Epidermal melanocyte (primary cell): Measurements from ENCODE around the gene IL17B.
"Not testable (repeated sequence)": the region's sequence is repeated elsewhere in the genome, so short reads cannot be mapped to it uniquely, and the experiment has no call there.

Experiments used
- DNase-seq: peaks from one replicate; pipeline ENCODE4 v3.0.0; 2011; ENCODE audit warnings: low spot score; ENCODE audit not compliant: insufficient read length

IL17B gene

DNA sequence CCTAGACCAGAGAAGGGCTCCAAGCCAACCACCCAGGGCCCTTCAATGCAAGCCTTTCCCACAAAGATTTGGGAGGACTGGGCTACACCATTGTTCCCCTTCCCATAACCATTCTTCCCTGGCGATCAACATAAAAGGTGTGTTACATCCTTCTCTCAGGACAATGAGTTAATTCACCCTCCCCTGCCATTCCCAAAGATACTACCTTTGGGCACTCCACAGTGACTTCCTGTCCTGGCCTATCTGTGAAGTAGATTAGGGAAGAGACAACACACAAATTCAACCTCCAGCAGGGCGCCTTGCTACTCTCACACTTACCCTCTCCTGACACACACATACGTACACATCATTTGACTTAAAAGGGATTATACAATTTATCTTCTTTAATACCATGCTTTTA lies 23.2 kb upstream of the IL17B start:
- DNase-seq, result no peak

DNA sequence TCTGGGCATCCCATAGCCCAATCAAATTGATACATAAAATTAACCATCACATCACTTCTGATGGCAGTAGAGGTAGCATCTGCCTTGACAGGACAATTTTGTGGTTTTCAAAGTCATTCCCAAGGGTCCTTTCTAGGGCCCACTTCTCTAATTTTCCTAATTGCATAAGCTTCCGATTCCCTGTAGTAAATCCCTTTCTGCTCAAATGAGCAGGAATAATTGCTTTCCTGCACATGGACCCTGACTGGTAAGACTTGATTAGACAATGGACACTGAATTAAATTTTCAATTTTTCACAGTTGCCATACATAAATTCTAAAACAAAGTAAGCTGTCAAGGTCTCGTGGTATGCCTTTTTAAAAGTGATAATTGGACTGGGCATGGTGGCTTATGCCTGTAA lies 22.0 kb upstream of the IL17B start:
- no peak for DNase-seq

DNA sequence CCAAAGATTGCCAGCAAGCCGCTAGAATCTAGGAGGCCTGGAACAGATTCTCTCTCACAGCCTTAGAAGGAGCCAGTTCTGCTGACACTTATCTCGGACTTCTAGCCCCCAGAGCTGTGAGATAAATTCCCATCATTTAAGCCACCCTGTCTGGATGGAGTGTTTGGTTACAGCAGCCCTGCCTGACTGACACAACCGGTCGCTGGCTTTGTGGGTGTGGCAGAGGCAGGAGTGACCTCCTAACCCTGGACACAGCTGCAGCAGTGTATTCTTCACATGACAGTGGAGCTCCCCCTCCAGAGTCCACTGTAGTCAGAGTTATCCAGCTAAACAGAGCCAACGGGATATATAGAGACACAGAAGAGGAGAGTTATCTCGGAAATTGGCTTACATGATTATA lies 21.2 kb upstream of the IL17B start:
- DNase-seq, result no peak

DNA sequence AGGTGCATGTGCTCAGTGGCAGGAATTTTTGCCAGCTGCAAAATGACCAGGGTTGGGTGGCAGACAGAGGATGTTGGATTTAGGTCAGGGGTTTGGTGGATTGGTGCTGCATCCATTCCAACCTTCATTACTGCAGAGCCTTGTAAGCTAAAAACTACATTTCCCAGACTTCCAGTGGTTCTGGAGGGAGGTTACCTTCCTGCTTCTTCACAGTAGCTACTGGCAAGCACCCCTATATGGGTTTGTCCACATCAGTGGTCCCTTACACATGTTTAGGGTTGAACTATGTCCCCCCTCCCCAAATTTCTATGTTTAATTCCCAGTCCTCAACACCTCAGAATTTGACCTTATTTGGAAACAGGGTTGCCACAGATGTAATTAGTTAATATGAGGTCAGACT lies 20.7 kb upstream of the IL17B start:
- no peak for DNase-seq

DNA sequence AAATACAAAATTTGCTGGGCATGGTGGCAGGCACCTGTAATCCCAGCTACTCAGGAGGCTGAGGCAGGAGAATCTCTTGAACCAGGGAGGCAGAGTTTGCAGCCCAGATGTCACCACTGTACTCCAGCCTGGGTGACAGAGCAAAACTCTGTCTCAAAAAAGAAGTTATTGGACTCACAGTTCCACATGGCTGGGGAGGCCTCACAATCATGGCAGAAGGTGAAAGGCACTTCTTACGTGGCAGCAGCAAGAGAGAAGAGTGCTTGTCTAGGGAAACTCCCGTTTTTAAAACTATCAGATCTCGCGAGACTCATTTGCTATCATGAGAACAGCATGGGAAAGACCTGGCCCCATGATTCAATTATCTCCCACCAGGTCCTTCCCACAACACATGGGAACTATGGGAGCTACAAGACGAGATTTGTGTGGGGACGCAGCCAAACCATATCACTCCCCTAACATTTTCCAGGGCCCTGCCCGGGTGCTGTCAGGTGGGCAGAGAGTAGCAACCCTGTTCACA lies 19.7 kb upstream of the IL17B start:
- not testable (repeated sequence) for DNase-seq

DNA sequence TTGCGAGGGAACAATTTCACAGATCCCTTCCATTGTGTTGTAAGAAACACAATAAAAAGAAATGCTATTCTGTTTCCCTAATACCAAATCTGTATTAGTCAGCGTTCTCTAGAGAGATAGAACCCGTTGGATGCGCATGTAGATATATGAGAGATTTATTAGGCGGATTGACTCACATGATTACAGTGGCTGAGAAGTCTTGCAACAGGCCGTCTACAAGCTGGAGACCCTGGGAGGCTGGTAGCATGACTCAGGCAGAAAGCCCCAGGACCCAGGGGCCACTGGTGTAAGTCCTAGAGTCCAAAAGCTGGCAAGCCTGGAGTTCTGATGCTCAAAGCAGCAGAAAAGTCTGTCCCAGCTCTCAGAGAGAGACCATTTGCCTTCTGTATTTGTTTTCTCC lies 18.4 kb upstream of the IL17B start:
- DNase-seq, result no peak

DNA sequence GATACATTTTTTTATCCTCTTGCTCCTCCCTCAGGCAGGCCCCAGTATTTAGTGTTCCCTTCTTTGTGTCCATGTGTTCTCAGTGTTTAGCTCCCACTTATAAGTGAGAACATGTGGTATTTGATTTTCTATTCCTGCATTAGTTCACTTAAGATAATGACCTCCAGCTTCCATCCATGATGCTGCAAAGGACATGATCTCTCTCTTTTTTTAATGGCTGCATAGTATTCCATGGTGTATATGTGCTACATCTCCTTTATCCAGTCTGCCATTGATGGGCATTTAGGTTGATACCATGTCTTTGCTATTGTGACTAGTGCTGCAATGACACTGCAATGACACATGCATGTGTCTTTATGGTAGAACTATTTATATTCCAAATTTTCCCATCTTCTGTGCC lies 15.9 kb upstream of the IL17B start:
- not testable (repeated sequence) for DNase-seq

DNA sequence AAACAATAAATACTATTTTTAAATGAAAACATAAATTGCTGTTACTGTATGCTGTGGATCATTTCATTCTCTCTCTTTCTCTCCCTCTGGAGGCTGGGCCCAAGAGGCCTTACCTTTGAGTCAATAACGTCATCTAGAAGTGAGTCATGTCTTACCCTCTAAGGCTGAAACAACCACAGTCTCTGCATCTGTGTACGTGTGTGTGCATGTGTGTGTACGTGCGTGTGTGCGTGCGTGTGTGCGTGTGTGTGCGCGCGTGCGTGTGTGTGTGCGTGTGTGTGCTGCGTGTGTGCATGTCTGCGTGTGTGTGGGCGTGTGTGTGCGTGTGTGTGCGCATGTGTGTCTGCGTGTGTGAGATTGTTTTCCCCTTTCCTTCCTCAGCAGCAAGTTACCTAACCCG lies 13.6 kb upstream of the IL17B start:
- DNase-seq, result no peak

DNA sequence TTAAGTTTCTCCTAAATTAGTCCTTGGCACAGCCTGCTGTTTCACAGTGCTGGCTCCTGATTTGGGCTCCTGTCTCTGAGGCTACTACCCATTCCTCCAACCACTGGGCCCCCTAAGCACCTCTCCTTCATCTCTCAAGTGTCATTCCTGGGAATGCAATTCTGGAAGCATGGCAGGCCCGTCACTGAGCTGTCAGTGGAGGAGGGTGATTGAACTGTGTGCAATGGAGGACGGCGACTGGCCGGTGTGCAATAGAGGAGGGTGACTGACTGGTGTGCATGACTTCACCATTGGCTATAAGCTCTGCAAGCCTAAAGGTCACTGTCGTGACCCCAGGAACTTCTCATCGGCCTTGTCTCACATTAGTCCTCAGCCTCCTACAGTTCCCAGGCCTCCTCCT lies 12.4 kb upstream of the IL17B start:
- DNase-seq, result no peak

DNA sequence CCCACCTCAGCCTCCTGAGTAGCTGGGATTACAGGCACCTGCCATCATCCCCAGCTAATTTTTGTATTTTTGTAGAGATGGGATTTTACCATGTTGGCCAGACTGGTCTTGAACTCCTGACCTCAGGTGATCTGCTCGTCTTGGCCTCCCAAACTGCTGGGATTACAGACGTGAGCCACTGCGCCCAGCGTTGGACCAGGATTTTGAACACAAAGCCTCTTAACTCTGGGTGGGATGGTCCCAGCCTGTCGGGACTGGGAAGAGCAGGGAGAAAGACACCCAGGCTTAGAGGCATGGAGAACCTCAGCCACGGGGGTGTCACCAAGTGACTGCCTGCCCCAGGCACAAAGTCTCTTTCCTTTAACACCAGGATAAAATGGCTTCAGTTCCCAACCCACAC lies 12.0 kb upstream of the IL17B start:
- DNase-seq, result not testable (repeated sequence)

DNA sequence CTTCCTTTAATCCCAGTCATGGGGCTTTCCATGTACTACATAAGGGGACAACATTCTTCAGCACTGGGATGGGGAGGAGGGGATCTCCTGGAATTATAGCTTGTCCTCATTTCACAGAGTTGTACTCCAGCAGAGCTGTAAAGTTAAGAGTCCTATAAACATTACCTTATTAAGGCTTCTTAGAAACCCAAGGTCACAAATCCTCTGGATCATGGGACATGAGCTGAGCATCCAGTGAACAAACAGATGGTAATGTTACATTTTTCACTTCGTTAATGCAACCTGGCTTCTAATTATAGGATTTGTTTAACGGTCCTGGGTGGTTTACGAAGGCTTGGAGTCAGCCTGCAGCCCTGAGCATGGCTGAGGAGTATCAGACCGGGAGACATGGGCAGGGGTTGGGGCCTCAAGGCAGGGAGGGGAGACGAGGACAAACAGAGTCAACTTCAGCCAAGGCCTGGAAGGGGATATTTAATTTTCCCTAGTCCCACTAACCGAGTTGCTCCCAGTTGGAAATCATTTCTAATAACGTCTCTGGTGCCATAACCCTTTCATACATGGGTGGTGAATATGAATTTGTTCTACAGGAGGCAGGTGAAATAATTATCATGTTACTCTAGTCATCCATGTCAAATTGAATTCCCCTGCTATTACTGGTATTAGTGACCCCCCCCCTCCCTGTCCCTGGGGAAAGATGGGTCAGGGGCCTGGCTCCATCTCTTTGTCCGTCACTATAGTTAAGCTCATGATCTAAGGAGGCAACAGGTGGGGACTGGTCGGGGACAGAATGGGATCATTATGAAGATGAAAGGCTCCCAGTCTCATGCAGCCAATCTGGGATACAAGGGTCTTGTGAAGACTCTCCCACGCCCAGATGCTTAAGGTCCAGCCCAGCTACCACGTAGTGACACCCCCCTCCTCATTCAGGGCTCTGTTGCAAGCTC lies 10.7 kb upstream of the IL17B start:
- DNase-seq, result no peak

DNA sequence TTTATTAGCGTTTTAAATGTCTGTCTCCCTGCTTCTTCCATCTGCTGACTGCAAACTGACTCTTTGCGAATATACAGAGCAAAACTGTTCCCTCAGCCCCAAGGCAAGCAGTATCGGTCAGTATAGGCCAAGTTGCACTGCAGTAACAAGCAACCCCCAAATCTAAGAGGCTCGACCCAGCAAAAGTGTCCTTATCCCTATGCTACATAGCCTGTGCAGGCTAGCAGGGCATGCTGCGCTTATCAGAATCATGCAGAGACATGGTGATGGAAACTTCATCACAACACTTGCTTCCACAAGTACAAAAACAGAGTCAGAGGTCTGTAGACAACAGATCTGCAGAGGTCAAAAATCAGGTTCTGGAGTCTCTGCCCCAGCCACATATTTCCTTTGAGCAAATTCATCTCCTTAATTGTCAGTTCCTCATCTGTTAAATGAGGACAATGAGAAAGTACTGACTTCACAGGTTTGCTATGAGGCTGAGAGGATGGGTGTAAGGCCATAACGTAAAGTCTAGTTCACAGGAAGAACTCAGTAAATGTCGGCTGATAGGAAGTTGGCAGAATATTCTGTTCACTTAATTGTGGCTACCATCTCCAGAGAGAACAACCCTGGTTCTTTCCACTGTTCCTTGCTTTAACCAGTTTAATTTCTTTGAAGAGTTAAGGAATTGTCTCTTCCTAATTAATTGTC lies 9.6 kb upstream of the IL17B start:
- no peak for DNase-seq

DNA sequence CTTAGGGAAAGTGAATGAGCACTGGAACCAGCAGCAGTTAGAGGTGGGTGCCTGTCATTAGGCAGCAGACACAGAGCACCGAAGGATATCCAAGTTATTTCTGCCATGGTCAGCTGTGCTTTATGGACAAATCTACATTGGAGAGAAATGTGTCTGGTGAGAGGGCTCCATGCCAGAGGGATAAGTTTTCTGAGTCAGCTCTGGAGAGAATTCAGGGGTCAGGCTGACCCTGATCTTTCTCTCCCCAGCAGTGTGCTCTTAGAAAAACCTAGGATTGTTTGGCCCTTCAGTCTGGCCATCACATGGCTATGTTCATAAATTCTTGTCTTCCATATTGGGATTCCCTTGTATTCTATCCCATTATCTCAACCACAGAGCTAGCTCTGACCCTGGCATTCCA lies 8.9 kb upstream of the IL17B start:
- no peak for DNase-seq

DNA sequence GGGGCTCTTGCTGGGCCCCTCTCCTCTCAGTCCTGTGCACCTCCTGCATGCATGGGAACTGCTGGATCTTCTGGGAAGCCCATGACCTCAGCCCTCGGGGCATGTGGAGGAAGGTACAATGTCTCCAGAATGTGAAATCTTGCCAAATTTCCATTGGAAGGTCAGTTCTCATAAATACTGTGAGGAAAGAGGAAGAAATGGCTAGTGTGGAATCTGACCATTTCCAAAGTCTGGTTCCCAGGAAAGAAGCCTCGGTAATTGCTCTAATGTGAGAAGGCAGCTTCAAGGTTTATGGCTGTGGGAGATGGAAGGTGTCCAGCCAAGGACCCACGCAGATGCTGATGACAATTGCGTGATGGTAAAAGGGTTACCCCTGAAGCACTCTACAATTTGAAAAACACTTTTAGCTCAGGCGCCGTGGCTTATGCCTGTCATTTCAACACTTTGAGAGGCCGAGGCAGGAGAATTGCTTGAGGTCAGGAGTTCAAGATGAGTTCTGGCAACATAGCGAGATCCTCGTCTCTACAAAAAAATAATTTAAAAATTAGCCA lies 8.1 kb upstream of the IL17B start:
- no peak for DNase-seq

DNA sequence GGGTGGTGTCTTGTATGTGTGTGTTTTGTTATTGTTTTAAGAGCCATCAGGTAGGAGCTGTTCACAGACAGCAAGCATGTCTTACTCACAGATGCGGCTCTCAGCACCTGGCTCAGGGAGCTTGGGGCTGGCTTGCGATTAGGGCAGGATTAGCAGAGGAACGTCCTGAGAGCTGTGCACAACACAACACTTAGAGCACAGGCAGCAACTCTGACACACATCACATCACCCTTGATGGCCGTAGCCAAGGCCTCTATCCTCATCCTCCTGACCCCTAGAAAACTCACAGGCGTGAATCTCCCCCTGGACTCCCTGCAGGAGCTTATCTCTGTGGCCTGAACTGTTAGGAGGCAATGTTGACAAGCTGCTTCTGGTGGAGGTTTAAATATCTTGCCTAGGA lies 7.1 kb upstream of the IL17B start:
- no peak for DNase-seq

DNA sequence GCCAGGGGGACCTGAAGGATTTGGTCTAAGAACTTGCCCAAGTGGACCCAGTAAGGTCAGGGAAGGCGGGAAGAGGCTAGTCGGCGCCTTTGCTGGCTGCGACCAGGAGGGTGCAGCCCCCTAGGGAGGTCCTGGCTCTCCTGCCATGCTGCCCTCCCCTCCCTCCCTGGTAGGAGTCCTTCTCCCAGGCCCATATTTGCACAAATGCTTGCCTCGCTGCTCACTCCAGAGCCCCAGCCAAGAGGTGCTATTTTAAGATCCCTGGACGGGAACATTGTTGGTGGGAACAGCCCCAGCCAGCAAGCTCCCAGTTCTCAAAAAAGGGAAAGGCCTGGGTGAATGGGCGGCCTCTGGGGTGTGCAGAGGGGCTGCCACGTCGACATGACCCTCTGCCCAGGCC lies 4.3 kb upstream of the IL17B start:
- no peak for DNase-seq

DNA sequence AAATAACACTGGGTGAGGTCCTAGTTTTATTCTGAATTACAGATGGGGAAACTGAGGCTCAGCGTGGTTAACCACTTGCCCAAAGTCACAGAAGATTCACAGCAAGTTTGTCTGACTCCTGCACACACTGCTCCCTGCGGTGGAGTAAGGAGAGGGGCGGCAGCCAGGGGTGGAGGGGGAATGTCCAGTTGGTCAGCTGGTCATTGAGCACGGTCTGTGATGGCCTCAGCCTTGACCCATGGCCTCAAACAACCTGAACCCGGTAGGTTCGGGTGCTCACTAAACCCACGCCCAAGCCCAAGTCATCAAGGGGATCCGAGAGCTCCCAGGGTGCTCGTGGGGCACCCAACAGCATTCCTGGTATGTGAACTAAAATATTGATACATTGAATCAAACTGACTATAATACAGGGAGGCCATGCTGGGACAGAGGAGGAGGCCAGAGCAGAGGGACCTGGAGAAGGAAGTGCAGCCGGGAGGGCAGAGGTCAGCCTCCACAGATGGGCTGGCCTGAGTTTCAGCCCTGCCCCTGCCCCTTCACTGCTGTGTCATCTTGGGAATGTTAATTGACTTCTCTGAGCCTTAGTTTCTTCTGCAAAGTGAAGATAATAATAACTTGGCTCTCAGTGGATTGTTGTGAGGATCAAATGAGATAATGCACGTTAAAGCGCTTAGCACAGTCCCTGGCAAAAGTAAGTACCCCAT lies 3.6 kb upstream of the IL17B start:
- no peak for DNase-seq

DNA sequence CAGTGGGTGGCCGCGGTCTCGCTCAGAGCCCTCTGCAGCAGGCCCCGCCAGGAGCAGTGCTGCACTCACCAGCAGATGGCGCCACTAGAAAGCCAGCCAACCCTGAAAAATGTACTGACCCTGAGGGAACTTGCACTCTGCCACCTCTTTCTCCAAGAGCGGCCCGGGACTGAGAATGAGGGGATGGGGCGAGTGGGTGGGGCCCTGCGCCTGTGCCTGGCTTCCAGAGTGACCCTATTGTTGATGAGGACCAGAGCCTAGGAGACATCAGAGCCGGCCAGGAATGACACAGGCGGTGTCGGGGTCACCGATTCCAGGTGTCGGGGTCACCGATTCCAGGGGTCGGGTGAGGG lies 2.9 kb upstream of the IL17B start:
- peak; percentile 96 for DNase-seq

DNA sequence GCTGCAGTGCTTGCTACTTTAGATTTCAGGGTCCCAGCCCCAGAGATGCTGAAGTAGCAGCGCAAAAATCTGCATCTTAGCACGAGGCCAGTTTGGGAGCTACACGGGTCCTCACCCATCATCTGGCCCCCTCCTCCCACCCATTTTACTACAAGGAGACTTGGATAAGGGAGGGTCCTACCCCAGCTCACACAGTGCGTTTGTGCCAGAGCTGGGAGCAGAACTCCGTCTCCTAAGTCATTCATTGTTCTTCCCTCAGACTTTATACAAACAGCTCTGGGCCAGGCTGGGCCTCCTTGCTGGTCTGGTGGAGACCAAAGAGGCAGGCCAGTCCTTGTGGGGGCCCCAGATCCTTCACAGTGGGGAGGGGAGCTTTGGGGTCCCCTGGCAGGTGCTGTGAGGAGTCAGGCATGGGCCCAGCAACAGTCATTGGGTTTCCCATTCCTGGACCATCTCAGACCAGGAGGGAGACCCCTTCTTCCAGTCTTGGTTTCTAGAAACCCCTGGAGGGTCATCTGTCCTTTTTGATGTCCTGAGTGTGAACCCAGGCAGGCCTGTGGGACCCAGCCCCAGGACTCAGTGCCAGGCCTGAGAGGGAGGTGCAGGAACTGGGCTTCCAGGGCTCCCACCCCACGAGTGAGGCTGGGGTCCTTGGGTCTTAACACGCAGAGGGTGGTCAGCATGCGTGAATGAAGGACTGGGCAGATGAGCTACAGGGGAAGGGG lies 2.3 kb upstream of the IL17B start:
- no peak for DNase-seq

DNA sequence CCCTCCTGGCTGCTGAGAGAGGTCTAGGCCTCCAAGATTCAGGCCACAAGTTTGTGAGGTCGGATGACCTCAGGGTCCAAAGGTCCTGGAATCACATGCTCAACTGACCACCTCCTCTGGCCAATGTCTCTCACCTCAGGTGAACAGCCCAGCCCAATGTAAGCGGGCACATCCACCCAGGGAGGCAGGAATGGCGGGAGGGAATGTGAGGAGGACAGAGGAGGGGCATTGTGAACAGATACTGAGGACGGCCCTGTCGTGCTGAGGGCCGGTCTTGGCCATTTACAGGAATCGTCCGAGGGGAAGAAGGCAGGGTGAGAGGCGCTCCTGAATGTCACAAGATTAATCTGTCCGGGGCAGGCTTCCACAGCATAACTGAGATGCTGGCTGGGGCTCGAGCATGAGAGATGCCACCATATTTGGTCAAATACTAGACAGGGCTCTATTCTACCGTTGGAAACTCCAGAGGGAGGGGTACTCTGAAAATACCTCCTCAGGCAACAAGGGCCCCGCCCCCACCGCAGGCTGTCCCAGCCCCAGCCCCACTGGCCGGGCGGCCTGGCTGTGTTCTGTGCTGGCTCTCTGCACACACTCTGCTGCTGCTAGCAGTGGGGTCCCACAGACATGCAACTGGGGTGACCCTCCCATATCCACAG lies 1.5 kb upstream of the IL17B start:
- no peak for DNase-seq
